T-cell (primary cell): Measurements from ENCODE around the gene SEPTIN5. TPM values are rescaled to one million over a fixed set of nuclear protein-coding genes. Genes with fewer than 3 reads are reported as not detected.

ENCODE experiments used
- ATAC-seq, 4 experiments: fragments of 200-7000 bp in 3 of 4; fragments of 150-1000 bp in 1 of 4; cut with Tn5 transposase; replicated peaks in 1 of 4; 1 replicate in 3 of 4; 2 replicates in 1 of 4; pipeline ENCODE4 v1.10.0; 2021; ENCODE audit warnings: moderate library complexity in 3 of 4, mild to moderate bottlenecking in 2 of 4, moderate number of reproducible peaks in 1 of 4
- CTCF ChIA-PET, 2 donors: fragments of 300-600 bp; sonication (Branson Sonifier 250); formaldehyde crosslinking; loops; one replicate each; lab custom pipeline; 2022; ENCODE audit warnings: antibody characterized with exemption in 2 of 2; lab: Charles Lee
- POLR2A ChIA-PET, 2 donors: fragments of 300-600 bp; sonication (Branson Sonifier 250); formaldehyde crosslinking; loops; one replicate each; lab custom pipeline; 2022; ENCODE audit warnings: antibody characterized with exemption in 2 of 2; lab: Charles Lee
- DNase-seq, 35 experiments: peaks; one replicate each; pipeline versions ENCODE4 v3.0.0 to v3.0.0-alpha.2; 2013 to 2023
- H3K27ac ChIP-seq: one replicate; pipeline ENCODE4 v1.5.1; 2013; ENCODE audit warnings: low read length
- H3K27me3 ChIP-seq, 2 experiments: replicated peaks in 1 of 2; 1 replicate in 1 of 2; 2 replicates in 1 of 2; pipeline versions ENCODE4 v1.6.1 to v1.7.0; 2013; ENCODE audit warnings: low read length in 1 of 2, mixed read lengths in 1 of 2; ENCODE audit not compliant: control insufficient read depth in 2 of 2, insufficient read depth in 2 of 2; ENCODE audit errors: extremely low read depth in 1 of 2
- H3K36me3 ChIP-seq, 2 donors: 1 replicate in 1 of 2; 2 replicates in 1 of 2; pipeline versions ENCODE4 v1.6.1 to v1.7.0; 2013; ENCODE audit warnings: low read length in 1 of 2; ENCODE audit not compliant: control insufficient read depth in 2 of 2, insufficient read depth in 1 of 2; ENCODE audit errors: extremely low read depth in 1 of 2
- H3K4me1 ChIP-seq, 2 experiments: 1 replicate in 1 of 2; 2 replicates in 1 of 2; pipeline versions ENCODE4 v1.6.1 to v1.7.0; 2013; ENCODE audit warnings: low read length in 2 of 2, mixed read lengths in 1 of 2; ENCODE audit not compliant: insufficient read depth in 2 of 2, control insufficient read depth in 1 of 2; ENCODE audit errors: extremely low read depth in 1 of 2
- H3K4me3 ChIP-seq, 2 donors: 1 replicate in 1 of 2; 2 replicates in 1 of 2; pipeline versions ENCODE4 v1.5.1 to v1.7.0; 2013; ENCODE audit warnings: mild to moderate bottlenecking in 2 of 2, low read length in 1 of 2, moderate library complexity in 1 of 2; ENCODE audit not compliant: control insufficient read depth in 1 of 2; ENCODE audit errors: extremely low read depth in 1 of 2
- H3K9me3 ChIP-seq: 2 replicates; pipeline ENCODE4 v1.7.0; 2013
- H3K27ac Mint-ChIP-seq, 2 donors: one replicate each; pipeline ENCODE4 v1.8.0; 2020 to 2021; ENCODE audit warnings: mild to moderate bottlenecking in 2 of 2, mixed read lengths in 2 of 2
- H3K27me3 Mint-ChIP-seq, 2 donors: one replicate each; pipeline ENCODE4 v1.8.0; 2021 to 2022; ENCODE audit warnings: mixed read lengths in 2 of 2
- H3K36me3 Mint-ChIP-seq: one replicate; pipeline ENCODE4 v1.8.0; 2021; ENCODE audit warnings: mixed read lengths
- H3K4me1 Mint-ChIP-seq, 3 donors: one replicate each; pipeline ENCODE4 v1.8.0; 2020 to 2022; ENCODE audit warnings: mixed read lengths in 3 of 3, mild to moderate bottlenecking in 1 of 3
- H3K4me3 Mint-ChIP-seq, 3 donors: one replicate each; pipeline ENCODE4 v1.8.0; 2020 to 2022; ENCODE audit warnings: mild to moderate bottlenecking in 3 of 3, mixed read lengths in 3 of 3, moderate library complexity in 3 of 3
- H3K9me3 Mint-ChIP-seq, 3 donors: one replicate each; pipeline ENCODE4 v1.8.0; 2020 to 2022; ENCODE audit warnings: mixed read lengths in 3 of 3
- WGBS: methylation state at CpG from one replicate; pipeline ENCODE4 v1.1.5; 2013; ENCODE audit warnings: missing lambda C conversion rate; ENCODE audit not compliant: insufficient coverage; 5-methylcytosine and 5-hydroxymethylcytosine counted together
- total RNA-seq, 35 experiments: library from RNA in 6 of 35; stranded (reverse) in 6 of 35; fragments of 120-200 nt in 1 of 35; gene quantifications; one replicate each; pipeline versions ENCODE4 v1.2.1 to v1.2.4 and lab custom pipeline; 2013 to 2026

Gene SEPTIN5
- total RNA-seq, 5 donors from 2014 or later (not counting 1 experiment from before 2014, with no cell fraction given) = 0.33 to 3.2 (median 1.2) TPM

GRCh38 chr22:19716041-19716828 is 1.9 kb downstream of the SEPTIN5 start:
- H3K27me3 ChIP-seq = peaks cover 0 to 77% of the 10 kb centered on the region in 2 experiments
- DNase-seq = no peak
- Mint-ChIP-seq H3K27ac (no peak overlapping the region), H3K4me3 (peak overlapping the region in 1 of 3 donors; percentile 55), H3K9me3 (no peaks in the 10 kb centered on the region), H3K36me3 (no peaks in the 10 kb centered on the region), H3K4me1 (peaks cover 9 to 18% (median 10%) of the 10 kb centered on the region in 3 donors), H3K27me3 (peaks cover 13 to 56% of the 10 kb centered on the region in 2 donors)
- H3K4me1 ChIP-seq = peaks cover 0 to 28% of the 10 kb centered on the region in 2 experiments
- H3K9me3 ChIP-seq = no peaks in the 10 kb centered on the region
- WGBS = 90% methylated on average over 6 of the region's 11 CpGs
- no peak for ATAC-seq
- no peak overlapping the region for H3K27ac ChIP-seq
- no peaks in the 10 kb centered on the region for H3K36me3 ChIP-seq
- ChIA-PET POLR2A (no interaction called here), CTCF (no interaction called here)
- no peak overlapping the region for H3K4me3 ChIP-seq

DNA sequence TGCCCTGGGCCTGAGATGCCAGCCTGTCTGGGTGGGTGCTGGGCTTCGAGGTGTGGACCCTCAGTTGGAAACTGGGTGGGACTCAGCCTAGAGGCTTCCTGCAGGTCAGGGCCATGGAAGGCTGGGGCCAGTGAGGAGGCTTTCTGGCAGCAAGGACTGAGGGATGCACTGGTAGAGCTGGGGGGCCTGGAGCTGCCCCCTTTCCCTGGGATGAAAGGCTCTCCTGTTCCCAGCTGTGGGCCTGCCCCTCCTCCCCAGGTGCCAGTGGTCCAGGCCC is 2.5 kb downstream of the SEPTIN5 start:
- Histone ChIP-seq H3K4me3 (no peak overlapping the region), H3K4me1 (peaks cover 0 to 28% of the 10 kb centered on the region in 2 experiments), H3K9me3 (no peaks in the 10 kb centered on the region), H3K27me3 (peaks cover 0 to 82% of the 10 kb centered on the region in 2 experiments), H3K36me3 (no peaks in the 10 kb centered on the region), H3K27ac (no peak overlapping the region)
- H3K9me3 Mint-ChIP-seq = no peaks in the 10 kb centered on the region
- 100% methylated on average over 1 of the region's 1 CpG for WGBS
- POLR2A ChIA-PET = no interaction called here
- DNase-seq (no peak), ATAC-seq (no peak)
- no peaks in the 10 kb centered on the region for H3K36me3 Mint-ChIP-seq
- H3K27me3 Mint-ChIP-seq = peaks cover 14 to 61% of the 10 kb centered on the region in 2 donors
- peak overlapping the region in 1 of 3 donors; percentile 34 for H3K4me3 Mint-ChIP-seq
- CTCF ChIA-PET = no interaction called here
- peaks cover 9 to 18% (median 10%) of the 10 kb centered on the region in 3 donors for H3K4me1 Mint-ChIP-seq
- no peak overlapping the region for H3K27ac Mint-ChIP-seq

DNA sequence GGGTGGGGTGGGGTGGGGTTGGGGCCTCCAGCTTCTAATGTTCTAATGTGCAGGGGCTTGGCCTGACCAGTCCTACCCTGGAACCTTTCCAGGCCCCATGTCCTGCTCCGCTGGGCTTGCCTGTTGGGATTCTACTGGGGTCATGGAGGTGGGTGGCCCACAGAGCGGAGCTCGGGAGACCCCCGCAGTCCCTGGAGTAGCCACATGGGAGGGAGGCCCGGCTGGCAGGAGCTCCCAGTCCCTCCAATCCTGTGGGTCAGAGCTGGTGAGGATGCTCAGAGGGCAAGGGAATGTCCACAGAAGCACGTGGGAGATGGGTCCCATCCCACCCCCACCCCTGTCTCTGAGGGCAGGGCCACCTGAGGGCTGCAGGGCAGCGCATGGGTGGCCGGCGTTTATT is 2.9 kb downstream of the SEPTIN5 start:
- no peaks in the 10 kb centered on the region for H3K9me3 Mint-ChIP-seq
- WGBS = 100% methylated on average over 2 of the region's 9 CpGs
- Histone ChIP-seq H3K36me3 (no peaks in the 10 kb centered on the region), H3K4me1 (peaks cover 0 to 28% of the 10 kb centered on the region in 2 experiments), H3K27me3 (peaks cover 0 to 84% of the 10 kb centered on the region in 2 experiments), H3K9me3 (no peaks in the 10 kb centered on the region), H3K27ac (no peak overlapping the region), H3K4me3 (no peak overlapping the region)
- ATAC-seq (no peak), DNase-seq (no peak)
- H3K4me3 Mint-ChIP-seq = peak overlapping the region in 2 of 3 donors; percentile 58 to 69
- no peaks in the 10 kb centered on the region for H3K36me3 Mint-ChIP-seq
- peaks cover 9 to 18% (median 10%) of the 10 kb centered on the region in 3 donors for H3K4me1 Mint-ChIP-seq
- H3K27ac Mint-ChIP-seq = no peak overlapping the region
- CTCF ChIA-PET = no interaction called here
- POLR2A ChIA-PET = no interaction called here
- peaks cover 14 to 61% of the 10 kb centered on the region in 2 donors for H3K27me3 Mint-ChIP-seq

DNA sequence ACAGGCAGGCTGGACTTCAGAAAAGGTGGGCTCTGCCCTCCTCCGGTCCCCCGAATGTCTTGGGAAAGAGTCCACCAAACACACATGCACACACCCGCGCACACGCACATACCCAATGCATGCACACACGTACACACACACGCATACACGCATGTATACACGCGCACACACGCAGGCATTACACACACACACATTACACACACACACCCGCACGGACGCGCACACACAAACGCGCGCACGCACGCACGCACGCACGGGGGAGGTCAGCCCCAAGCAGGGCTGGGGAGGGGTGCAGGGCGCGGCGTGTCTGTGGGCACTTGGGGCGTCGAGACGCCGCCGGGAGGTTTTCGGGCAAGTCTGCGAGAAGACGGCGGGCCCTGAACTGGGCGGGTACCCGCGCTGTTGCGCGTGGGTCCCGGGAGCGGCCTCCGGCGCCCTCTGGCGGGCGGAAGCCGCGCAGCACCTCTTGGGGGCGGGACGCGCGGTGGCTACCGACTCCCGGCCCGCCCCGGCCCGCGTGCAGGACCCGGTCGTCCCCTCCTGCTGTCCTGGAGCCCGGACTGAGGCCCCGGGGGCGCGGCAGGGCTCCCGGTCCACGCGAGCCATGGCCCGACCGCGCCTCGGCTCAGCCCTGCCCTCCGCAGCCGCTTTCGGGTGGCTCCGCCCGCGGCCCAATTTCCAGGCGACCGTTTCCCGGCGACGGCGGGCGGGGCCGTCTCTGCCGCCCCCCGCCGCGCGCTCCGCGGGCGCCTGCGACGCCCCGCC is 3.6 kb downstream of the SEPTIN5 start:
- peaks cover 14 to 62% of the 10 kb centered on the region in 2 donors for H3K27me3 Mint-ChIP-seq
- Histone ChIP-seq H3K4me3 (peak overlapping the region; percentile 39 to 65), H3K9me3 (no peaks in the 10 kb centered on the region), H3K4me1 (peaks cover 4 to 31% of the 10 kb centered on the region in 2 experiments), H3K36me3 (no peaks in the 10 kb centered on the region), H3K27me3 (peaks cover 0 to 88% of the 10 kb centered on the region in 2 experiments), H3K27ac (no peak overlapping the region)
- peak overlapping the region; percentile 58 to 72 (median 69) for H3K4me3 Mint-ChIP-seq
- peak; percentile 58 to 88 (median 77) for DNase-seq
- no peak overlapping the region for H3K27ac Mint-ChIP-seq
- CTCF ChIA-PET = no interaction called here
- no peaks in the 10 kb centered on the region for H3K36me3 Mint-ChIP-seq
- 10% methylated on average over 92 of the region's 96 CpGs for WGBS
- ATAC-seq = peak; percentile 92 to 94 (median 92)
- peaks cover 9 to 18% (median 10%) of the 10 kb centered on the region in 3 donors for H3K4me1 Mint-ChIP-seq
- POLR2A ChIA-PET = no interaction called here
- no peaks in the 10 kb centered on the region for H3K9me3 Mint-ChIP-seq

DNA sequence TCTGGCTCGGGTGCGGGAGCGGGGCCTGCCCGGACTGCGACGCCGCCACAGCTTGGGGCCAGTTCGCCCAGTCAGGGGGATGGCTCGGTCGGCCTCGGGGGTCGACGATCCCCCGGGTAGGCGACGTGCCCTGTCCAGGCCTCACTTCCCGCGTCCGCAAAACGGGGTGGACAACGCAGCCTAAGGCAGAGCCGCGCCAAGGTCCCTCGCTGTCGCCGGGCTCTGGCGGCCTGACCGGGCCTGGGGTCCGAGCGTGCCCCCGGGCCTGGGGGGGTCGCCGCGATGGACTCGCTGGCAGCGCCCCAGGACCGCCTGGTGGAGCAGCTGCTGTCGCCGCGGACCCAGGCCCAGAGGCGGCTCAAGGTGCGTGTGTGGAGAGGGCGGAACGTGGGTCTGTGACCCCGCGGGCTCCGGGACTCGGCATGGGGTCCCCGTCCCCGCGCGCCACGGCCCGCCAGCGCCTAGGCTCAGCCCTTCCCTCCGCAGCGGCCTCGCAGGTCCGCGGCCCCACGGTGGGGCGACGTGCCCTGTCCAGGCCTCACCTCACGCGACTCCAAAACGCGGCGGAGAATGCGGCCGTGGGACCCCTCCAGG is 4.2 kb downstream of the SEPTIN5 start:
- WGBS = 2% methylated on average over 70 of the region's 70 CpGs
- no peaks in the 10 kb centered on the region for H3K9me3 Mint-ChIP-seq
- Histone ChIP-seq H3K9me3 (no peaks in the 10 kb centered on the region), H3K27ac (no peak overlapping the region), H3K27me3 (peaks cover 0 to 88% of the 10 kb centered on the region in 2 experiments), H3K4me3 (peak overlapping the region; percentile 31 to 65), H3K4me1 (peaks cover 4 to 38% of the 10 kb centered on the region in 2 experiments), H3K36me3 (no peaks in the 10 kb centered on the region)
- no peak overlapping the region for H3K27ac Mint-ChIP-seq
- ATAC-seq (peak in 1 of 4 experiments; percentile 3), DNase-seq (no peak)
- ChIA-PET POLR2A (no interaction called here), CTCF (no interaction called here)
- peaks cover 18 to 61% of the 10 kb centered on the region in 2 donors for H3K27me3 Mint-ChIP-seq
- peak overlapping the region in 1 of 3 donors; percentile 56 for H3K4me3 Mint-ChIP-seq
- peaks cover 9 to 22% (median 11%) of the 10 kb centered on the region in 3 donors for H3K4me1 Mint-ChIP-seq
- H3K36me3 Mint-ChIP-seq = no peaks in the 10 kb centered on the region

DNA sequence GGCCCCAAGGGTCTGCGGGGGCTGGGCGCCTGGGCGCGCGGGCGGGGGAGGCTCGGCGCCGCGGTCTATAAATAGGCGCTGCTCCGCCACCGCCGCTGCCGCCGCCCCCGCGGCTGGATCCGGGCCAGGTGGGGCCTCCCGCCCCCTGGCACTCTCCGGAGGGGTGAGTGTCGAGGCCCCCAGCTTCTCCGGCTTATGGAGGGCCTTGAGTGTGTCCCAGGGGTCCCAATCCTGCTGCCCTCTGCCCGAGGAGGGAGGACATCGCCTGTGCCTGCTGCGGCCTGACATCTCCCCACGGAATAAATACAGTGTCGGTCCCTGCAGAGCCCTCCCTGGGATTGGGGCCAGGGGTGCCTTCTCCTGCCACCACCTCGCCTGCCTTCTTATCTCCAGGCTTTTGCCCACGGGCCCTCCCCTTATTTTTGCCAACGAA is 4.8 kb downstream of the SEPTIN5 start:
- Mint-ChIP-seq H3K27ac (no peak overlapping the region), H3K27me3 (peaks cover 14 to 57% of the 10 kb centered on the region in 2 donors), H3K36me3 (no peaks in the 10 kb centered on the region), H3K4me3 (peak overlapping the region; percentile 59 to 78 (median 72)), H3K9me3 (no peaks in the 10 kb centered on the region), H3K4me1 (peaks cover 9 to 20% (median 9%) of the 10 kb centered on the region in 3 donors)
- H3K36me3 ChIP-seq = no peaks in the 10 kb centered on the region
- DNase-seq (no peak), ATAC-seq (no peak)
- 10% methylated on average over 27 of the region's 31 CpGs for WGBS
- H3K27me3 ChIP-seq = peaks cover 0 to 84% of the 10 kb centered on the region in 2 experiments
- peaks cover 4 to 34% of the 10 kb centered on the region in 2 experiments for H3K4me1 ChIP-seq
- H3K4me3 ChIP-seq = peak overlapping the region in 1 of 2 donors; percentile 65
- H3K27ac ChIP-seq = no peak overlapping the region
- CTCF ChIA-PET = interaction anchor here in 1 of 2 donors (0.5 kb wide), 1 partner anchor 817 kb away, joined by 9 read pairs; no protein-coding TSS in a partner anchor
- no peaks in the 10 kb centered on the region for H3K9me3 ChIP-seq
- POLR2A ChIA-PET = no interaction called here
